BE2C (cell line): ENCODE data around the gene VIL1.
A peak's percentile ranks its signal among the peaks of the same experiment; 100 is the strongest.

ENCODE experiments used
- DNase-seq: peaks from one replicate; pipeline ENCODE4 v3.0.0-alpha.2; 2020
- H3K27me3 ChIP-seq: fragments of 250-450 bp; sonication (Bioruptor Pico); 2 replicates; pipeline ENCODE4 v1.5.1; 2020; ENCODE audit warnings: mild to moderate bottlenecking
- H3K36me3 ChIP-seq: fragments of 250-450 bp; sonication (Bioruptor Pico); 2 replicates; pipeline ENCODE4 v1.5.1; 2020; ENCODE audit warnings: mild to moderate bottlenecking
- H3K4me1 ChIP-seq: fragments of 250-450 bp; sonication (Bioruptor Pico); 2 replicates; pipeline ENCODE4 v1.5.1; 2020
- H3K4me3 ChIP-seq: 2 replicates; pipeline ENCODE4 v1.5.1; 2011; ENCODE audit warnings: low read depth, low read length
- H3K9me3 ChIP-seq: fragments of 250-450 bp; sonication (Bioruptor Pico); 2 replicates; pipeline ENCODE4 v1.5.1; 2020
- TF ChIP-seq, protein P1 (sequence below): IDR thresholded peaks from 2 replicates; pipeline ENCODE4 v1.5.1; 2012; ENCODE audit warnings: mild to moderate bottlenecking, low read depth, low read length

VIL1 gene

DNA sequence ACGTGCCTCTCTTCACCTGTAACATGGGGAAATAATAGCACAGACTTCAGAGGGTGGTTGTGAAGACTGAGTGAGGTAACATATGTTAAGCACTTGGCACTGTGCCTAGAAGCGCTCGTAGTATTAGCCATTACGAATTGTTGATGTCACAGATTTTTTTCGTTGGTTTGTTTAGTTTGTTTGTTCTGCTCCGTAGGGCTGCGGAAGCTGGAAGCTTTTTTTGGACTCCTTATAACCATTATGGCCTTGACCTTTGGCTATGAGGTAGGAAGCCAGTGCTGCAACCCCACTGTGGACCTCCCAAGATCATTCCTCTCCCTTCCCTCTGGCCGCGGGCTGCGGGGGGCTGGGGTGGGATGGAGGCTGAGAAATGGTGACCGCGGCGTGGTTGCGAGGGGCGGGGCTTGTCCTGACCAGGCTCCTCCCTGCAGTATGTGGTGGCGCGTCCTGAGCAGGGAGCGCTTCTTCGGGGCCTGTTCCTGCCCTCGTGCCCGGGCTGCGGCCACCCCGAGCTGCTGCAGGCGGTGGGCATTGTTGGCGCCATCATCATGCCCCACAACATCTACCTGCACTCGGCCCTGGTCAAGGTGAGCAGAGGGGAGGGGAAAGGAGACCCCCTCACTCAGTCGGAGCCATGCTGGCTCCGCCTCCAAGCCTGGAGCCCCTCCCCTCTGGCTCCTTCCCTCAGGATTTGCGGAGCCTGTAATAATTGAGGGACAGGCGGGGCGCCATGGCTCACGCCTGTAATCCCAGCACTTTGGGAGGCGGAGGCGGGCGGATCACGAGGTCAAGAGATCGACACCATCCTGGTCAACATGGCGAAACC is 31.3 kb upstream of the VIL1 start:
- peak; percentile 76 for DNase-seq
- Histone ChIP-seq H3K36me3 (no peaks in the 10 kb centered on the region), H3K27me3 (no peaks in the 10 kb centered on the region), H3K4me1 (no peaks in the 10 kb centered on the region), H3K4me3 (peak overlapping the region; percentile 66), H3K9me3 (no peaks in the 10 kb centered on the region)
- TF ChIP-seq, protein P1, sequence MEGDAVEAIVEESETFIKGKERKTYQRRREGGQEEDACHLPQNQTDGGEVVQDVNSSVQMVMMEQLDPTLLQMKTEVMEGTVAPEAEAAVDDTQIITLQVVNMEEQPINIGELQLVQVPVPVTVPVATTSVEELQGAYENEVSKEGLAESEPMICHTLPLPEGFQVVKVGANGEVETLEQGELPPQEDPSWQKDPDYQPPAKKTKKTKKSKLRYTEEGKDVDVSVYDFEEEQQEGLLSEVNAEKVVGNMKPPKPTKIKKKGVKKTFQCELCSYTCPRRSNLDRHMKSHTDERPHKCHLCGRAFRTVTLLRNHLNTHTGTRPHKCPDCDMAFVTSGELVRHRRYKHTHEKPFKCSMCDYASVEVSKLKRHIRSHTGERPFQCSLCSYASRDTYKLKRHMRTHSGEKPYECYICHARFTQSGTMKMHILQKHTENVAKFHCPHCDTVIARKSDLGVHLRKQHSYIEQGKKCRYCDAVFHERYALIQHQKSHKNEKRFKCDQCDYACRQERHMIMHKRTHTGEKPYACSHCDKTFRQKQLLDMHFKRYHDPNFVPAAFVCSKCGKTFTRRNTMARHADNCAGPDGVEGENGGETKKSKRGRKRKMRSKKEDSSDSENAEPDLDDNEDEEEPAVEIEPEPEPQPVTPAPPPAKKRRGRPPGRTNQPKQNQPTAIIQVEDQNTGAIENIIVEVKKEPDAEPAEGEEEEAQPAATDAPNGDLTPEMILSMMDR = no peak

DNA sequence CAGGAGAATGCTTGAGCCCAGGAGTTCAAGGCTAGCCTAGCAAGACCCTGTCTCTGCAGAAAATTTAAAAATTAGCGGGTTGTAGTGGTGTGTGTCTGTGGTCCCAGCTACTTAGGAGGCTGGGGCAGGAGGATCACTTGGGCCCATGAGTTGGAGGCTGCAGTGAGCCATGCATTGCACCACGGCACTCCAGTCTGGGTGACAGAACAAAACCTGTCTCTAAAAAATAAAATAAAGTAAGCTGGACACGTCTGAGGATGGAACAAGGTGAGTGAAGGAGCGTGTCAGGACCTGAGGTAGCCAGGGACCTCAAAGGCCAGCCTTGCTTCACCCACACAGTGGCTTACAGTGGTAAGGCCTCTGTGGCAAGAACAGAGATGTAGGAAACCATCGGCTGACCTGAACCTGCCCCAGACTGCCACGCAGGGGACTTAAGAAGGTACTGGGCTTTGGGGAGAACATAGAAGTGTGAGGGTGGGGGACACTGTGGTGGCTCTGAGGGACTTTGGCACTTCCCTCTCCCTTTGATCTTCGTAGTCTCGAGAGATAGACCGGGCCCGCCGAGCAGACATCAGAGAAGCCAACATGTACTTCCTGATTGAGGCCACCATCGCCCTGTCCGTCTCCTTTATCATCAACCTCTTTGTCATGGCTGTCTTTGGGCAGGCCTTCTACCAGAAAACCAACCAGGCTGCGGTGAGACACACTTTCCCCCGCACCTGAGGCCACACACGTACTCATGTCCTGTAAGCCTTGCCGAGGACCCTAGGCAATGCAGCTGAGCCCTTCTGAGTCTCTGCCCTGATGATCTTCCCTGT is 29.4 kb upstream of the VIL1 start:
- H3K36me3 ChIP-seq = no peaks in the 10 kb centered on the region
- H3K4me1 ChIP-seq = no peaks in the 10 kb centered on the region
- H3K4me3 ChIP-seq = no peak overlapping the region
- no peaks in the 10 kb centered on the region for H3K27me3 ChIP-seq
- no peaks in the 10 kb centered on the region for H3K9me3 ChIP-seq
- no peak for DNase-seq
- TF ChIP-seq, protein P1 = no peak

DNA sequence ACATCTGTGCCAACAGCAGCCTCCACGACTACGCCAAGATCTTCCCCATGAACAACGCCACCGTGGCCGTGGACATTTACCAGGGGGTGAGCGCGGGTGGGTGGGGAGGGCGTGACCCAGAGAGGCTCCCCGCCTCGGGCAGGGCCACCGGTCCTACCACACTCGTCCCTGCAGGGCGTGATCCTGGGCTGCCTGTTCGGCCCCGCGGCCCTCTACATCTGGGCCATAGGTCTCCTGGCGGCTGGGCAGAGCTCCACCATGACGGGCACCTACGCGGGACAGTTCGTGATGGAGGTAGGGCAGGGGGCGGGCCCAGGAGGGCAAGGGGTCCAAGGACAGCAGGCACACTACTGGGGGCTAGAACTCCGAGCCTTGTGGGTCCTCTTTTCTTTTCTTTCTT is 27.7 kb upstream of the VIL1 start:
- TF ChIP-seq, protein P1 = no peak
- H3K4me1 ChIP-seq = no peaks in the 10 kb centered on the region
- H3K36me3 ChIP-seq = no peaks in the 10 kb centered on the region
- no peaks in the 10 kb centered on the region for H3K9me3 ChIP-seq
- DNase-seq = no peak
- H3K4me3 ChIP-seq = no peak overlapping the region
- no peaks in the 10 kb centered on the region for H3K27me3 ChIP-seq

DNA sequence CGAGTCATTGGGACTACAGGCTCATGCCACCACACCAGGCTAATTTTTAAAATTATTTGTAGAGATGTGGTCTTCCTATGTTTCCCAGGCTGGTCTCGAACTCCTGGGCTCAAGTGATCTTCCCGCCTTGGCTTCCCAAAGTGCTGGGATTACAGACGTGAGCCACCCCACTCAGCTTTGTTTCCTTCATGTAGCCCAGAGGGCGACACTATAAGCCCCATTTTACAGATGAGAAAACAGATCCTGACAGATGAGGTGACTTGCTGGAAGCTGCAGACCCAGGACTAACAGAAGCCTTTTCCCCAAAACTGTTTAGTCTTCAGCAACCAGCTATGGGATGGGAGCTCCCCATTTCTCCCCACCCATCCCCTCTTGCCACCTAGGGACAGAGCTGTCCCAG is 26.5 kb upstream of the VIL1 start:
- TF ChIP-seq, protein P1 = no peak
- Histone ChIP-seq H3K9me3 (no peaks in the 10 kb centered on the region), H3K4me1 (peaks cover 10% of the 10 kb centered on the region), H3K36me3 (no peaks in the 10 kb centered on the region), H3K4me3 (no peak overlapping the region), H3K27me3 (peaks cover 11% of the 10 kb centered on the region)
- no peak for DNase-seq

DNA sequence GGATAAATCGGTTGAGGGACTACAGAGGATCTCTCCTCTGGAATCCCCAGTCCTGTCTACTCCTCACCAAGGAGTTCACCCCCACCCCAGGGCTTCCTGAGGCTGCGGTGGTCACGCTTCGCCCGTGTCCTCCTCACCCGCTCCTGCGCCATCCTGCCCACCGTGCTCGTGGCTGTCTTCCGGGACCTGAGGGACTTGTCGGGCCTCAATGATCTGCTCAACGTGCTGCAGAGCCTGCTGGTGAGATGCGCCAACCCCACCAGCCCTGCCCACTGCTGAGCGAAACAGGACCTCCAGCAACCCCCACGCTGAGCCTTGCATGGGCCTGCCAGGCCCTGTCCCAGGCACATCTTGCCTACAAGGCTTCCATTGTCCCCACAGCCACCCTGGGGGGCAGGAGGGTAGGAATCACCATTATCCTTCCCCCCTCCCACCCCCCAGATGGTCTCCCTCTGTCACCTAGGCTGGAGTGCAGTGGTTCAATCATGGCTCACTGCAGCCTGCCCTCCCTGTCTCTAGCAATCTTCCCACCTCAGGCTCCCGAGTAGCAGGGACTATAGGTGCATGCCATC is 25.9 kb upstream of the VIL1 start:
- H3K4me1 ChIP-seq = peaks cover 15% of the 10 kb centered on the region
- no peaks in the 10 kb centered on the region for H3K36me3 ChIP-seq
- no peak for DNase-seq
- TF ChIP-seq, protein P1 = no peak
- H3K4me3 ChIP-seq = no peak overlapping the region
- peaks cover 16% of the 10 kb centered on the region for H3K27me3 ChIP-seq
- H3K9me3 ChIP-seq = no peaks in the 10 kb centered on the region
